HG03025 (cell line): ENCODE data around the gene HSPA1L.
"Not testable (repeated sequence)": the region's sequence is repeated elsewhere in the genome, so short reads cannot be mapped to it uniquely, and the experiment has no call there.

Source experiments
- ATAC-seq: cut with Tn5 transposase; IDR thresholded peaks from one replicate; pipeline ENCODE4 v1.9.1; 2021; ENCODE audit warnings: mild to moderate bottlenecking, moderate library complexity; ENCODE audit not compliant: unreplicated experiment, low FRiP score

Gene HSPA1L

GRCh38 chr6:31817133-31817928, 2.2 kb upstream of the HSPA1L start:
- ATAC-seq, result not testable (repeated sequence)

- ATAC-seq, result no peak
These were observed 432 bp downstream of the HSPA1L start for GRCh38 chr6:31814677-31815024.

- no peak for ATAC-seq
These were observed 1.6 kb downstream of the HSPA1L start for GRCh38 chr6:31813465-31813849.

GRCh38 chr6:31811645-31812044, 3.4 kb downstream of the HSPA1L start:
- ATAC-seq, result no peak

- ATAC-seq, result not testable (repeated sequence)
These were observed 6.5 kb downstream of the HSPA1L start for GRCh38 chr6:31808599-31808998.

GRCh38 chr6:31806470-31807272, 8.4 kb downstream of the HSPA1L start, which contains the start of gene LSM2:
Gene LSM2 (minus strand): TSS chr6:31806966. CDS start chr6:31806757, 209 bp downstream.
- peak; percentile 83 for ATAC-seq

- ATAC-seq, result no peak
These were observed 9.1 kb downstream of the HSPA1L start for GRCh38 chr6:31805939-31806469.

- not testable (repeated sequence) for ATAC-seq
These were observed 13.8 kb downstream of the HSPA1L start for GRCh38 chr6:31801031-31801927.

- no peak for ATAC-seq
These were observed 15.3 kb downstream of the HSPA1L start for GRCh38 chr6:31799781-31800180.

- no peak for ATAC-seq
These were observed 17.5 kb downstream of the HSPA1L start for GRCh38 chr6:31797588-31797987.

- ATAC-seq, result no peak
These were observed 18.1 kb downstream of the HSPA1L start for GRCh38 chr6:31796993-31797385.

GRCh38 chr6:31795616-31796298, 19.3 kb downstream of the HSPA1L start, which contains the start of gene VARS1:
Gene VARS1 (minus strand): TSS chr6:31795752. CDS start chr6:31795217, 535 bp downstream.
- peak; percentile 62 for ATAC-seq

- no peak for ATAC-seq
These were observed 20.0 kb downstream of the HSPA1L start for GRCh38 chr6:31794866-31795615.

GRCh38 chr6:31794294-31794865, 20.7 kb downstream of the HSPA1L start:
- ATAC-seq, result no peak

GRCh38 chr6:31793927-31794245, 21.2 kb downstream of the HSPA1L start:
- not testable (repeated sequence) for ATAC-seq

- no peak for ATAC-seq
These were observed 22.3 kb downstream of the HSPA1L start for GRCh38 chr6:31792761-31793171.

GRCh38 chr6:31792090-31792374, 23.1 kb downstream of the HSPA1L start:
- ATAC-seq, result no peak

GRCh38 chr6:31791324-31792089, 23.6 kb downstream of the HSPA1L start:
- no peak for ATAC-seq
